ENCODE measurements around the gene TMEM125.

DNA sequence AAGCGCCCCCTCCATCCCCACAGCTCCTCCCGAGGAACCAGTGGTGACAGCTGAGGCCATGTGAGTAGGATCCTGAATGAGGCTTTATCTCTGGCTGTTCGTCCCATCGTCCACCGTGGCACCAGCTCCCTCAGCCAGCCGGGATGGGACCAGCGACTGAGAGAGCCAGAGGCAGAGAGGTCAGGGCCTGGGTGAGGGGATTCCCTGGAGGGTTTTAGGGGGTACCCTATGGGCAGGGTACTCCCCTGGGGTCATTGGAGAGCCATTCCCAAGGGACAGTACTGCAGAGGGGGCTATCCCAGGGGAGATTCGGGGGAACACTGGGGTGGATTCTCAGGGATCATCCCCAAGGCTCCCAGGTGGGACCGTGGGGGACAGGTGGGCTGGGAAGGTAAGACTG is 2.4 kb downstream of the TMEM125 start:
- TF ChIP-seq EZH2 (IDR thresholded peaks at IDR 0.05; ENCODE audit: insufficient read depth, poor library complexity, severe bottlenecking) (no peak), EZH2phosphoT487 (IDR thresholded peaks at IDR 0.05; ENCODE audit: insufficient read depth, low read depth) (no peak)

All from GM23248 (cell line).